GM18508 (cell line): ENCODE measurements around the gene HOXA7.

Experiments used
- ATAC-seq: cut with Tn5 transposase; IDR thresholded peaks from one replicate; pipeline ENCODE4 v1.9.1; 2021; ENCODE audit warnings: moderate number of reproducible peaks; ENCODE audit not compliant: insufficient read depth, unreplicated experiment

HOXA7 gene

GRCh38 chr7:27194002-27194352, 37.5 kb upstream of the HOXA7 start:
- ATAC-seq: no peak

- ATAC-seq: no peak
Observed at GRCh38 chr7:27193335-27194001, 37.0 kb upstream of the HOXA7 start.

- ATAC-seq: no peak
Observed at GRCh38 chr7:27192546-27193334, 36.3 kb upstream of the HOXA7 start.

GRCh38 chr7:27191833-27192545, 35.5 kb upstream of the HOXA7 start:
- no peak for ATAC-seq

GRCh38 chr7:27191161-27191731, 34.8 kb upstream of the HOXA7 start:
- ATAC-seq: no peak

GRCh38 chr7:27189997-27190748, 33.7 kb upstream of the HOXA7 start:
- ATAC-seq: no peak

- no peak for ATAC-seq
Observed at GRCh38 chr7:27189295-27189996, 33.0 kb upstream of the HOXA7 start.

GRCh38 chr7:27188386-27189294, 32.2 kb upstream of the HOXA7 start:
- no peak for ATAC-seq

GRCh38 chr7:27187475-27188385, 31.3 kb upstream of the HOXA7 start:
- no peak for ATAC-seq

- no peak for ATAC-seq
Observed at GRCh38 chr7:27186668-27187474, 30.4 kb upstream of the HOXA7 start.

- no peak for ATAC-seq
Observed at GRCh38 chr7:27185854-27186667, 29.6 kb upstream of the HOXA7 start.

- no peak for ATAC-seq
Observed at GRCh38 chr7:27185013-27185853, 28.8 kb upstream of the HOXA7 start, which contains the start of gene HOXA11. HOXA11 (minus strand) TSS chr7:27185232; CDS start chr7:27185144, 88 bp downstream.

- ATAC-seq: no peak
Observed at GRCh38 chr7:27184337-27185012, 28.0 kb upstream of the HOXA7 start.

GRCh38 chr7:27183682-27184336, 27.3 kb upstream of the HOXA7 start:
- ATAC-seq: no peak
